Subcutaneous adipose tissue (tissue), 4 donors: ENCODE measurements around the gene PRND. TPM values are rescaled to one million over a fixed set of nuclear protein-coding genes. Genes with fewer than 3 reads are reported as not detected.

Experiments
- CTCF ChIP-seq: fragments of 450-650 bp; IDR thresholded peaks from one replicate; pipeline ENCODE4 v1.5.1; 2016; ENCODE audit warnings: low read depth, mild to moderate bottlenecking, control low read depth, antibody characterized with exemption, moderate library complexity
- total RNA-seq, 4 donors: library from RNA; depleted of rRNA; stranded (reverse); fragments of >200 nt; gene quantifications; one replicate each; pipeline ENCODE4 v1.1.0, GENCODE V29; 2016

Gene PRND
- total RNA-seq, 4 donors from 2014 or later: not detected

DNA sequence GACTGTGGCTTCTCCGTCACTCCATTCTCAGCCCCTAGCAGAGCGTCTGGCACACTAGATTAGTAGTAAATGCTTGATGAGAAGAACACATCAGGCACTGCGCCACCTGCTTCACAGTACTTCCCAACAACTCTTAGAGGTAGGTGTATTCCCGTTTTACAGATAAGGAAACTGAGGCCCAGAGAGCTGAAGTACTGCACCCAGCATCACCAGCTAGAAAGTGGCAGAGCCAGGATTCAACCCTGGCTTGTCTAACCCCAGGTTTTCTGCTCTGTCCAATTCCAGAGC, 3.5 kb downstream of the PRND start:
- TF ChIP-seq CTCF: no peak

GRCh38 chr20:4726710-4727397, 5.1 kb downstream of the PRND start:
- TF ChIP-seq CTCF: no peak

DNA sequence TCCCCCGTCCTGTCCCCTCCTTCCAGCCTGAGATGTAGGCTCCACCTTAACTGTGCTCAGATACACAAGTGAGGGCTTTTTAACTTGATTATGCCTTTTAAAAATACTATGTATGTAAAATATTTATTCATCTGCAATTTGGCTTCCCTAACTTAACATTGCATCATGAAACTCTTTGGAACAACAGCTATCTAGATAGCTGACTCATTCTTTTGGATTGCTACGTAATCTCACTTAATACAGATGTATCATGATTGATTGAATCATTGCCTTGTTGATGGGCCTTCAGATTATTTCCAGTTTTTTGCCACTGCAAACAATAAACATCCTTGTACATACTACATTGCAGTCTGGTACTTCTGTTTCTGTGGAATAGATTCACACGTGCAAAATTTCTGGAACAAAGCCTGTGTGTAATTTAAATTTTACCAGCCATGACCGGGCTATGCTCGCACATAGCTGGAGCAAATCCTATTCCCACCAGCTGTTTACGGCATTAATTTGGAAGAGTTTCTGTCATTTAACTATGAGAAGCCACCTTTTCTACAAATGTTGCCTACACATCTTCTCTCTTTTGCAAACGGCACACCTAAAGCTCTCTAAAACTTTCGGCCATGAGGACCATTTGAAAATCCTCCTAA, 6.5 kb downstream of the PRND start:
- TF ChIP-seq CTCF: no peak

DNA sequence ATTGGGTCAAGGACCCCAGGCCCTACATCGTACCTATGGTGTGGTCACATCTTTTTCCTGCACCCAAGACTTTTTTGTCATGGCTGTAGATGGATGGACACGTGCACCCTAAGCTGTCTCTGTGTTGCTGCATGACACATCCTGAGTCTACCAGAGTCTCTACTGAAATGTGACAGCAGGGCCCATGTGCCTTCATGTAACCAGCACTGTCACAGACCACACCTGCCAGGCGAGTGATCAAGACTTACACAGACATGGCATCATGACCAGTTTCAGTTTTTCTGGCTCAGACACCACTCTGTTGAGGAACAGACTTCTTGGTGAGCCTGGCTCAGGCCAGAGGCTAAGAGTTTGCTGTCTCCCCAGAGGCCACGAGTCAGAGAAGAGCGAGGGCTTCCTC, 7.6 kb downstream of the PRND start:
- no peak for TF ChIP-seq CTCF

- TF ChIP-seq CTCF: no peak
Measured at GRCh38 chr20:4730780-4731179, 9.1 kb downstream of the PRND start.

DNA sequence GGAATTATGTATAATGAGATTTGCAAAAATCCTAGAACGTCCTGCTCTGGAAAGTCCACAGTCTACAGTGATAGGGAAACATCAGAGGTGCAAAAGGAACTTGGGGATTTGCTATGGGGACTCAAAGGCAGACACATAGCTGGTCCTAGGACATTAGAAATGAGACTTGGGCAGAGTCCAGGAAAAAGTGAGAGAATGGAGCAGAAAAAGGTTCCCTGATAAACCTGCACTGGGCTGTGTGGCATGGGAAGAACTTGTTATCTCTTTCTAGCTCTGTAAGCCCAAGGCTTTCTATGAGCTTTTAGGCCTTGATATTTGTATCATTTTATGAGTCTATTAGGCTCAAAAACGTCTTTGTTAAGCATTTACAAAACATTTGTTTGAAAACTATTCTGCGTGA, 15.2 kb downstream of the PRND start:
- TF ChIP-seq CTCF: no peak

- no peak for TF ChIP-seq CTCF
Measured at GRCh38 chr20:4737857-4738627, 16.3 kb downstream of the PRND start.
